ENCODE data around the gene FRMD4B. TPM values are rescaled to one million over a fixed set of nuclear protein-coding genes. Genes with fewer than 3 reads are reported as not detected.

FRMD4B gene
- total and polyA plus RNA-seq, 7 donors, result 1.1 to 4.0 (median 2.9) TPM

DNA sequence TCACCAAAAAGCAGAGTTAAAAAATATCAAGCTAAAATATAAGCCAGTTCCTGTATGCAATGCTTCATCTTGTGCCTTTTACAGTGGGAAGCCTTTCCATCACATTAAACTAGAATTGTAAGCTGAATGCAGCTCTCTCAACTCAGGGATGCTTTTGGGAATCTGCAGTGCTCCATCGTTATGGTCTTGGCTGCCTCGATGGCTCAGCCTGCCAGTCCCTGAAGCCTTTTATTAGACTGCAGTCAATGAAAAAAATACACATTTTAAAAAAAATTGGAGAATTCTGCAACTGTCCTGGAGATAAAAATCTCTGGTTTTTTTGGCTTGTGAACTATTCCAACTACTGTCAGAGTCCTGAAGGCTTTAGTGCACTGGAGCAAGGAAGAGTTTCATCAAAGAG is 53.0 kb downstream of the FRMD4B start:
- intact Hi-C loops (cut with DNase I), result no loop called here
- Histone ChIP-seq H3K27ac (no peak overlapping the region), H3K4me1 (no peaks in the 10 kb centered on the region), H3K36me3 (ENCODE audit: insufficient read depth in 1 of 2, low read depth in 1 of 2) (no peaks in the 10 kb centered on the region), H3K9me3 (no peaks in the 10 kb centered on the region), H3K27me3 (ENCODE audit: insufficient read depth in 3 of 3, low read length in 2 of 3) (no peaks in the 10 kb centered on the region), H3K4me3 (no peak overlapping the region)
- WGBS, 3 donors, result 51 to 75% (median 64%) methylated on average over 2 of the region's 2 CpGs
- TF ChIP-seq, protein P1, sequence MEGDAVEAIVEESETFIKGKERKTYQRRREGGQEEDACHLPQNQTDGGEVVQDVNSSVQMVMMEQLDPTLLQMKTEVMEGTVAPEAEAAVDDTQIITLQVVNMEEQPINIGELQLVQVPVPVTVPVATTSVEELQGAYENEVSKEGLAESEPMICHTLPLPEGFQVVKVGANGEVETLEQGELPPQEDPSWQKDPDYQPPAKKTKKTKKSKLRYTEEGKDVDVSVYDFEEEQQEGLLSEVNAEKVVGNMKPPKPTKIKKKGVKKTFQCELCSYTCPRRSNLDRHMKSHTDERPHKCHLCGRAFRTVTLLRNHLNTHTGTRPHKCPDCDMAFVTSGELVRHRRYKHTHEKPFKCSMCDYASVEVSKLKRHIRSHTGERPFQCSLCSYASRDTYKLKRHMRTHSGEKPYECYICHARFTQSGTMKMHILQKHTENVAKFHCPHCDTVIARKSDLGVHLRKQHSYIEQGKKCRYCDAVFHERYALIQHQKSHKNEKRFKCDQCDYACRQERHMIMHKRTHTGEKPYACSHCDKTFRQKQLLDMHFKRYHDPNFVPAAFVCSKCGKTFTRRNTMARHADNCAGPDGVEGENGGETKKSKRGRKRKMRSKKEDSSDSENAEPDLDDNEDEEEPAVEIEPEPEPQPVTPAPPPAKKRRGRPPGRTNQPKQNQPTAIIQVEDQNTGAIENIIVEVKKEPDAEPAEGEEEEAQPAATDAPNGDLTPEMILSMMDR (IDR thresholded peaks at IDR 0.05), result no peak
- no peak for ATAC-seq
- no peak for DNase-seq

DNA sequence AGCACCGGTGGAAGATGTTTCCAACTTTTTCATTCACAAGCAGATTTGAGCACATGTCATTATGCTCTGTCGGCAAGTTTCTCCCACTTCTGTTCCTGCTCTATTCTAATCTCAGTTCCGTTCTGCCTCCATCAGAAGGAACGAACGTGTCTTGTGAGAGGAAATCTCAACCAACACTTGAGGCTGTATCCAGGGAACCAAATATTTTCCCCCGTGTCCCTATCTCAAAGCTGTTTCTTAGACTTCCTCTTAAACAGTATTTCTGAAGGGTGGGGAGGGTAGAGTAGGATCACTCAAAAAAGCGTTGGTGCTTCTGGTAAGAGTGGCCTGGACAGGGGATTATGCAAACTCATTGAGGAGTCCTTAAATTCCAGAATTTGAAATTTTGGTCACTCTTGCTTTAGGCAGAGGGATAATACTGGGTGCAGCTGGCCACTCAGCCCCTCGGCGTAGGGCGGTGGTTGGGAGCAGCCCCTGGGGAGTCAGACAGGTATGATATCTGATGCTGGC is 54.9 kb downstream of the FRMD4B start:
- TF ChIP-seq, protein P1 (IDR thresholded peaks at IDR 0.05), result no peak
- intact Hi-C loops (cut with DNase I), result no loop called here
- no peak for DNase-seq
- Histone ChIP-seq H3K4me1 (no peaks in the 10 kb centered on the region), H3K9me3 (no peaks in the 10 kb centered on the region), H3K27me3 (ENCODE audit: insufficient read depth in 3 of 3, low read length in 2 of 3) (no peaks in the 10 kb centered on the region), H3K36me3 (ENCODE audit: insufficient read depth in 1 of 2, low read depth in 1 of 2) (no peaks in the 10 kb centered on the region), H3K27ac (no peak overlapping the region), H3K4me3 (no peak overlapping the region)
- peak in 2 of 4 donors; percentile 29 to 30 for ATAC-seq
- 60 to 71% (median 65%) methylated on average over 10 of the region's 10 CpGs for WGBS, 3 donors

DNA sequence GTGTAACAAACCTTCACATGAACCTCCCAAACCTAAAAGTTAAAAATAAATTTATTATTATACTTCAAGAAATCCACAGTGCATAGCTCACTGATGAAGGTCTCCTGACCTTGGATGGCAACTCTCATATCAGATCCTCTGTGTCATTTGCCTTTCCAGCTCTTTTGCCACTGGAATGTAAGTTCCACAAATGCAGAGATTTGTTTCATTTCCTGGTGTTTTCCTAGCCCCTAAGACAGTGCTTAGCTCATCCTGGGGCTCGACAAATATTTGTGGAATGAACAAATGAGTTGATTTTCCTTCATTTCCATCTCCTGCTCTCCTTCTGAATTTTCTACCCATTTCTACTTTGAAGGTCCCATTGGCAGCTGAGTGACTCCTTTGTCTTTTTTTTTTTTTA is 56.0 kb downstream of the FRMD4B start:
- 73 to 82% (median 81%) methylated on average over 1 of the region's 1 CpG for WGBS, 3 donors
- Histone ChIP-seq H3K27me3 (ENCODE audit: insufficient read depth in 3 of 3, low read length in 2 of 3) (no peaks in the 10 kb centered on the region), H3K36me3 (ENCODE audit: insufficient read depth in 1 of 2, low read depth in 1 of 2) (no peaks in the 10 kb centered on the region), H3K9me3 (no peaks in the 10 kb centered on the region), H3K27ac (no peak overlapping the region), H3K4me1 (no peaks in the 10 kb centered on the region), H3K4me3 (no peak overlapping the region)
- intact Hi-C loops (cut with DNase I), result no loop called here
- DNase-seq (no peak), ATAC-seq (no peak)
- TF ChIP-seq, protein P1 (IDR thresholded peaks at IDR 0.05), result no peak

DNA sequence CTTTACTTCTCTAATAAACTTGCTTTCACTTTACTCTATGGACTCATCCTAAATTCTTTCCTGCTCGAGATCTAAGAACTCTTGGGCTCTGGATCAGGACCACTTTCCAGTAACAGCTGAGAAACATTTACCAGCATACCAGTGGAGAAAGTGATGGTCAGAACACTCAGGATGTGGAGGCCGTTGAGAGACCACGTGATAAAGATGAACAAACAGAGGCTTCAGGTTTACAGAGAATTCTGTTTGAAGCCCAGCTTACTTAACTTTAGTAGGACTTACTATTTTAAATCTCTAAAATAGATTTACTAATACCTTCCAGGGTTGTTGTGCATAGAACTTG is 57.0 kb downstream of the FRMD4B start:
- H3K4me1 ChIP-seq, result no peaks in the 10 kb centered on the region
- TF ChIP-seq, protein P1 (IDR thresholded peaks at IDR 0.05), result no peak

More for the DNA sequence above, 57.0 kb downstream of the FRMD4B start:
- intact Hi-C loops (cut with DNase I), result no loop called here
- Histone ChIP-seq H3K27ac (no peak overlapping the region), H3K36me3 (ENCODE audit: insufficient read depth in 1 of 2, low read depth in 1 of 2) (no peaks in the 10 kb centered on the region), H3K9me3 (no peaks in the 10 kb centered on the region), H3K27me3 (ENCODE audit: insufficient read depth in 3 of 3, low read length in 2 of 3) (no peaks in the 10 kb centered on the region), H3K4me3 (no peak overlapping the region)
- ATAC-seq (no peak), DNase-seq (no peak)
- 61 to 66% (median 64%) methylated on average over 3 of the region's 3 CpGs for WGBS, 3 donors
